Osteoblast (primary cell): Measurements from ENCODE around the gene MYOZ3. TPM values are rescaled to one million over a fixed set of nuclear protein-coding genes. Genes with fewer than 3 reads are reported as not detected.

ENCODE experiments used
- DNase-seq: peaks from one replicate; pipeline ENCODE4 v3.0.0; 2011; ENCODE audit warnings: low spot score, mixed read lengths; ENCODE audit not compliant: insufficient read length; ENCODE audit errors: missing footprints
- H2AFZ ChIP-seq: 2 replicates; pipeline ENCODE4 v1.6.0; 2011; ENCODE audit warnings: mild to moderate bottlenecking, low read length
- H3K27ac ChIP-seq: 2 replicates; pipeline ENCODE4 v1.5.1; 2011; ENCODE audit warnings: mild to moderate bottlenecking, low read depth, low read length, moderate library complexity
- H3K27me3 ChIP-seq: 2 replicates; pipeline ENCODE4 v1.6.0; 2012; ENCODE audit warnings: mild to moderate bottlenecking, control low read depth, inconsistent platforms, low read length, moderate library complexity; ENCODE audit not compliant: insufficient read depth
- H3K36me3 ChIP-seq: 2 replicates; pipeline ENCODE4 v1.5.1; 2011; ENCODE audit warnings: mild to moderate bottlenecking, low read length, control low read depth, moderate library complexity; ENCODE audit not compliant: insufficient read depth
- H3K4me1 ChIP-seq: 2 replicates; pipeline ENCODE4 v1.5.1; 2011; ENCODE audit warnings: mild to moderate bottlenecking, low read length, control low read depth, moderate library complexity; ENCODE audit not compliant: insufficient read depth
- H3K4me2 ChIP-seq: 2 replicates; pipeline ENCODE4 v1.6.0; 2011; ENCODE audit warnings: mild to moderate bottlenecking, low read length; ENCODE audit not compliant: insufficient read depth
- H3K4me3 ChIP-seq: fragments of 200-600 bp; sonication (generic); 3 replicates; pipeline ENCODE4 v1.5.1; 2012; ENCODE audit warnings: mild to moderate bottlenecking, low read length, inconsistent platforms; ENCODE audit not compliant: insufficient read depth
- H3K79me2 ChIP-seq: 2 replicates; pipeline ENCODE4 v1.6.0; 2012; ENCODE audit warnings: mild to moderate bottlenecking, low read length, control low read depth, inconsistent platforms; ENCODE audit not compliant: insufficient read depth
- H3K9me3 ChIP-seq: 2 replicates; pipeline ENCODE4 v1.5.1; 2011; ENCODE audit warnings: low read depth, low read length, control low read depth
- H4K20me1 ChIP-seq: 2 replicates; pipeline ENCODE4 v1.6.0; 2012; ENCODE audit warnings: mild to moderate bottlenecking, low read length, control low read depth; ENCODE audit not compliant: insufficient read depth
- CTCF ChIP-seq: IDR thresholded peaks from 2 replicates; pipeline ENCODE4 v1.5.1; 2011; ENCODE audit warnings: mild to moderate bottlenecking, low read depth, low read length, moderate library complexity; ENCODE audit errors: extremely low read depth
- total RNA-seq: library from RNA; depleted of rRNA; stranded (reverse); fragments of >200 nt; gene quantifications from 2 replicates; pipeline ENCODE4 v1.2.3, GENCODE V29; 2012

Gene MYOZ3
- total RNA-seq, 1 donor = under 0.01 TPM

DNA sequence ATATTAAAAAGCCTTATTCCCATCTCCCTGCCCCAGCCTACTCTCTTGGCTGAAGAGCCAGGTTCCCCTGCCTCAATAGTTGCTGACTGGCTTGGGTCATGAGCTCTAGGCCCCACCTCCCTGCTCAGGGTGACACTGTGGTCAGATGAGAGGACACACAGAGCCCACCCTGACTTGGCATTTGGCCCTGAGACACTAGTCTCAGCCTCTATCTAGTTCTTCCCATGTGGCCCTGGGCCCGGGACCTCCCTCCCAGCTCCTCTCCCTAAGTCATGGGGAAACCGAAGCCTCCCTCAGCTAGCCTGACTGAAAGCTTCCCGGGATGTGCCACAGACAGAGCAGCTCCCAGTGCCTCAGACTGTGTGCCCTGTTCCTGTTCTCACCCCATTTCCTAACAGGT is 5.8 kb upstream of the MYOZ3 start:
- Histone ChIP-seq H3K27ac (no peak overlapping the region), H3K36me3 (peaks cover 7% of the 10 kb centered on the region), H3K27me3 (no peaks in the 10 kb centered on the region), H3K9me3 (no peaks in the 10 kb centered on the region), H3K4me1 (peaks cover 22% of the 10 kb centered on the region), H3K4me2 (no peak overlapping the region), H2AFZ (no peak overlapping the region), H3K79me2 (no peaks in the 10 kb centered on the region), H4K20me1 (peaks cover 4% of the 10 kb centered on the region), H3K4me3 (no peak overlapping the region)
- DNase-seq = peak; percentile 81
- TF ChIP-seq CTCF = no peak

DNA sequence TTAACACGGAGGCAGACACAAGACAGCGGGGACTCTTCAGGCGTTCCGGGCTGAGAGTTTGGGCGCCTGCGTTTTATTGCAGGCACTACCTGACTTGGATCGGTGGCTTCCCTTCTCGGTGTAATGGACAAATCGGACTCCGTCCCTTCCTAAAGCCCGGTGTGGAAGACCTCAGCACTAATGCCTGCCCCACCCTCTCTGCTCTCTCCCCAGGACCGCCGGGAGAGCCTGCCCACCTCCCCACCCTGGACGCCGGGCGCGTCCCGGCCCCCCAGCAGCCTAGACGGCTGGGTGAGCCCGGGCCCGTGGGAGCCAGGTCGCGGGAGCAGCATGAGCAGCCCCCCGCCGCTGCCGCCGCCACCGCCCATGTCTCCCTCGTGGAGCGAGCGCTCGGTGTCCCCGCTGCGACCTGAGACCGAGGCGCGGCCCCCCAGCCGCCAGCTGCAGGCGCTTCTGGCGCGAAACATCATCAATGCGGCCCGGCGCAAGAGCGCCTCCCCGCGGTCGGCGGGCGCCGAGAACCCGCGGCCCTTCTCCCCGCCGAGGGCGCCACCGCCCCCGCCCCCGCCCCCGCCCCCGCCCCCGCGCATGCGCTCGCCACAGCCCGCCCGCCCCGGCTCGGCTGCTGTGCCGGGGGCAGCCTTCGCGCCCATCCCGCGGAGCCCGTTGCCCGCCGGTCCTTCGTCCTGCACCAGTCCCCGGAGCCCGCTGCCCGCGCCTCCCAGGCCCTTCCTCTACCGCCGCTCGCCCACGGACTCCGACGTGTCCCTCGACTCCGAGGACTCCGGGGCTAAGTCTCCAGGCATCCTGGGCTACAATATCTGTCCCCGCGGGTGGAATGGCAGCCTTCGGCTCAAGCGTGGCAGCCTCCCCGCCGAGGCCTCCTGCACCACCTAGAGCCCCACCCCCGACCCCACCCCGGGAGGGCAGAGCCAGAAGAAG is 4.6 kb upstream of the MYOZ3 start:
- H3K79me2 ChIP-seq = no peaks in the 10 kb centered on the region
- H3K4me2 ChIP-seq = peak overlapping the region; percentile 79
- H3K36me3 ChIP-seq = no peaks in the 10 kb centered on the region
- H3K27me3 ChIP-seq = peaks cover 3% of the 10 kb centered on the region
- H3K9me3 ChIP-seq = no peaks in the 10 kb centered on the region
- peak; percentile 98 for DNase-seq
- peak; percentile 39 for TF ChIP-seq CTCF
- H4K20me1 ChIP-seq = peaks cover 4% of the 10 kb centered on the region
- no peak overlapping the region for H3K27ac ChIP-seq
- H2AFZ ChIP-seq = peak overlapping the region; percentile 34
- H3K4me1 ChIP-seq = peaks cover 22% of the 10 kb centered on the region
- H3K4me3 ChIP-seq = peak overlapping the region; percentile 68

DNA sequence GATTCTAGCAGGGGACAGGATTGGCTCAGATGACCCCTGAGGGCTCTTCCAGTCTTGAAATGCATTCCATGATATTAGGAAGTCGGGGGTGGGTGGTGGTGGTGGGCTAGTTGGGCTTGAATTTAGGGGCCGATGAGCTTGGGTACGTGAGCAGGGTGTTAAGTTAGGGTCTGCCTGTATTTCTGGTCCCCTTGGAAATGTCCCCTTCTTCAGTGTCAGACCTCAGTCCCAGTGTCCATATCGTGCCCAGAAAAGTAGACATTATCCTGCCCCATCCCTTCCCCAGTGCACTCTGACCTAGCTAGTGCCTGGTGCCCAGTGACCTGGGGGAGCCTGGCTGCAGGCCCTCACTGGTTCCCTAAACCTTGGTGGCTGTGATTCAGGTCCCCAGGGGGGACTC is 2.9 kb upstream of the MYOZ3 start:
- peak; percentile 56 for DNase-seq
- H3K27me3 ChIP-seq = peaks cover 3% of the 10 kb centered on the region
- H3K4me2 ChIP-seq = no peak overlapping the region
- no peaks in the 10 kb centered on the region for H3K79me2 ChIP-seq
- H3K27ac ChIP-seq = no peak overlapping the region
- no peaks in the 10 kb centered on the region for H3K9me3 ChIP-seq
- peaks cover 4% of the 10 kb centered on the region for H4K20me1 ChIP-seq
- no peak overlapping the region for H2AFZ ChIP-seq
- TF ChIP-seq CTCF = no peak
- no peak overlapping the region for H3K4me3 ChIP-seq
- H3K4me1 ChIP-seq = peaks cover 18% of the 10 kb centered on the region
- no peaks in the 10 kb centered on the region for H3K36me3 ChIP-seq

- Histone ChIP-seq H3K36me3 (no peaks in the 10 kb centered on the region), H3K4me1 (peaks cover 12% of the 10 kb centered on the region), H3K4me2 (no peak overlapping the region), H3K9me3 (no peaks in the 10 kb centered on the region), H3K4me3 (no peak overlapping the region), H3K79me2 (no peaks in the 10 kb centered on the region), H3K27me3 (peaks cover 3% of the 10 kb centered on the region), H2AFZ (no peak overlapping the region), H3K27ac (no peak overlapping the region), H4K20me1 (no peaks in the 10 kb centered on the region)
- peak; percentile 75 for DNase-seq
- TF ChIP-seq CTCF = no peak
These were observed 2.3 kb upstream of the MYOZ3 start for GRCh38 chr5:150658699-150659265.
